Gastroesophageal sphincter (tissue), 4 donors: ENCODE data around the gene C3orf52. TPM values are rescaled to one million over a fixed set of nuclear protein-coding genes. Genes with fewer than 3 reads are reported as not detected.

ENCODE experiments used
- ATAC-seq: fragments of 150-250 bp; one replicate; pipeline ENCODE4 v1.9.1; 2016; ENCODE audit warnings: mild to moderate bottlenecking, moderate library complexity
- H3K27ac ChIP-seq, 4 donors: fragments of 200-600 bp; sonication (generic) in 3 of 4; 1 replicate in 3 of 4; 2 replicates in 1 of 4; pipeline ENCODE4 v1.5.1; 2016 to 2019
- H3K27me3 ChIP-seq: fragments of 200-600 bp; sonication (generic); one replicate; pipeline ENCODE4 v1.5.1; 2019
- H3K36me3 ChIP-seq, 2 donors: fragments of 200-600 bp; sonication (generic); one replicate each; pipeline ENCODE4 v1.5.1; 2019; ENCODE audit warnings: control low read depth in 1 of 2
- H3K4me1 ChIP-seq, 3 donors: fragments of 200-600 bp; sonication (generic); 1 replicate in 2 of 3; 2 replicates in 1 of 3; pipeline ENCODE4 v1.5.1; 2016 to 2019; ENCODE audit warnings: control low read depth in 2 of 3
- H3K4me3 ChIP-seq, 2 donors: fragments of 200-600 bp; sonication (generic); one replicate each; pipeline ENCODE4 v1.5.1; 2019; ENCODE audit warnings: mild to moderate bottlenecking in 1 of 2, moderate library complexity in 1 of 2
- H3K9me3 ChIP-seq, 3 donors: fragments of 200-600 bp; sonication (generic); one replicate each; pipeline ENCODE4 v1.5.1; 2017 to 2019; ENCODE audit warnings: control low read depth in 2 of 3
- EP300 ChIP-seq: sonication (generic); formaldehyde crosslinking; IDR thresholded peaks from one replicate; pipeline ENCODE4 v1.6.1; 2017; ENCODE audit warnings: antibody characterized with exemption, mild to moderate bottlenecking
- POLR2A ChIP-seq, 2 donors: fragments of 450-650 bp; IDR thresholded peaks; one replicate each; pipeline ENCODE4 v1.6.1; 2017; ENCODE audit warnings: antibody characterized with exemption in 2 of 2, mild to moderate bottlenecking in 2 of 2, moderate library complexity in 1 of 2
- POLR2AphosphoS5 ChIP-seq: sonication (generic); formaldehyde crosslinking; IDR thresholded peaks from one replicate; pipeline ENCODE4 v1.6.1; 2017; ENCODE audit warnings: antibody characterized with exemption
- WGBS, 2 donors: methylation state at CpG; one replicate each; pipeline ENCODE4 v1.1.5; 2018; ENCODE audit warnings: low coverage in 1 of 2; 5-methylcytosine and 5-hydroxymethylcytosine counted together
- total RNA-seq, 4 donors: library from RNA; depleted of rRNA; stranded (reverse); fragments of >200 nt; gene quantifications; one replicate each; pipeline ENCODE4 v1.1.0, GENCODE V29; 2016
- TF ChIP-seq, protein P1 (sequence below), 4 experiments: fragments of 200-600 bp in 2 of 4; fragments of 450-650 bp in 2 of 4; sonication (generic) in 1 of 4; IDR thresholded peaks; one replicate each; pipeline ENCODE4 v1.5.1; 2017 to 2019; ENCODE audit warnings: antibody characterized with exemption in 4 of 4, mild to moderate bottlenecking in 2 of 4, moderate library complexity in 2 of 4

The C3orf52 gene
- total RNA-seq, 4 donors from 2014 or later: 1.6 to 3.4 (median 1.9) TPM

DNA sequence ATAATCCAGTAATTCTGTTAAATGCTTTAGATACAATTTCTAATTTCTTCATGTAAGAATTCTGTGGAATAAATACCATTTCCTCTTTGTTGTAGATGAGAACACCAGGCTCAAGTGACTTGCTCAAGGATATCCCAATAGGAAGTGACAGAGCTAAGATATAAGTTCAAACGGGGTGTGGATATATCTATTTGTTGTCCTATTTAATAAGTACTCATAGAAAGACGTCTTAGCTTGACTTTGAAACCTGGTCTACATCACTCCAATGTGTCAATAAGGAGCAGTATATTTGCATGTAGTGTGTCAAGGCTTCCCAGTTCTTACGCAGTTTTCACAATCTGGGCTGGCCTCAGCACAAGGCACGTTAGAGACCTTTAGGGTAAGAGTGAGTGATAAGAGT, 51.6 kb downstream of the C3orf52 start:
- no peak for ATAC-seq
- H3K27me3 ChIP-seq: no peaks in the 10 kb centered on the region
- H3K27ac ChIP-seq: no peak overlapping the region
- H3K4me1 ChIP-seq: no peaks in the 10 kb centered on the region
- H3K9me3 ChIP-seq: no peaks in the 10 kb centered on the region
- H3K4me3 ChIP-seq: no peak overlapping the region
- TF ChIP-seq, protein P1, sequence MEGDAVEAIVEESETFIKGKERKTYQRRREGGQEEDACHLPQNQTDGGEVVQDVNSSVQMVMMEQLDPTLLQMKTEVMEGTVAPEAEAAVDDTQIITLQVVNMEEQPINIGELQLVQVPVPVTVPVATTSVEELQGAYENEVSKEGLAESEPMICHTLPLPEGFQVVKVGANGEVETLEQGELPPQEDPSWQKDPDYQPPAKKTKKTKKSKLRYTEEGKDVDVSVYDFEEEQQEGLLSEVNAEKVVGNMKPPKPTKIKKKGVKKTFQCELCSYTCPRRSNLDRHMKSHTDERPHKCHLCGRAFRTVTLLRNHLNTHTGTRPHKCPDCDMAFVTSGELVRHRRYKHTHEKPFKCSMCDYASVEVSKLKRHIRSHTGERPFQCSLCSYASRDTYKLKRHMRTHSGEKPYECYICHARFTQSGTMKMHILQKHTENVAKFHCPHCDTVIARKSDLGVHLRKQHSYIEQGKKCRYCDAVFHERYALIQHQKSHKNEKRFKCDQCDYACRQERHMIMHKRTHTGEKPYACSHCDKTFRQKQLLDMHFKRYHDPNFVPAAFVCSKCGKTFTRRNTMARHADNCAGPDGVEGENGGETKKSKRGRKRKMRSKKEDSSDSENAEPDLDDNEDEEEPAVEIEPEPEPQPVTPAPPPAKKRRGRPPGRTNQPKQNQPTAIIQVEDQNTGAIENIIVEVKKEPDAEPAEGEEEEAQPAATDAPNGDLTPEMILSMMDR (IDR thresholded peaks at IDR 0.05): no peak
- TF ChIP-seq POLR2AphosphoS5 (no peak), EP300 (no peak), POLR2A (IDR thresholded peaks at IDR 0.05) (no peak)
- H3K36me3 ChIP-seq: no peaks in the 10 kb centered on the region
- WGBS, 2 donors: 44 to 51% methylated on average over 2 to 4 of the region's 4 CpGs

DNA sequence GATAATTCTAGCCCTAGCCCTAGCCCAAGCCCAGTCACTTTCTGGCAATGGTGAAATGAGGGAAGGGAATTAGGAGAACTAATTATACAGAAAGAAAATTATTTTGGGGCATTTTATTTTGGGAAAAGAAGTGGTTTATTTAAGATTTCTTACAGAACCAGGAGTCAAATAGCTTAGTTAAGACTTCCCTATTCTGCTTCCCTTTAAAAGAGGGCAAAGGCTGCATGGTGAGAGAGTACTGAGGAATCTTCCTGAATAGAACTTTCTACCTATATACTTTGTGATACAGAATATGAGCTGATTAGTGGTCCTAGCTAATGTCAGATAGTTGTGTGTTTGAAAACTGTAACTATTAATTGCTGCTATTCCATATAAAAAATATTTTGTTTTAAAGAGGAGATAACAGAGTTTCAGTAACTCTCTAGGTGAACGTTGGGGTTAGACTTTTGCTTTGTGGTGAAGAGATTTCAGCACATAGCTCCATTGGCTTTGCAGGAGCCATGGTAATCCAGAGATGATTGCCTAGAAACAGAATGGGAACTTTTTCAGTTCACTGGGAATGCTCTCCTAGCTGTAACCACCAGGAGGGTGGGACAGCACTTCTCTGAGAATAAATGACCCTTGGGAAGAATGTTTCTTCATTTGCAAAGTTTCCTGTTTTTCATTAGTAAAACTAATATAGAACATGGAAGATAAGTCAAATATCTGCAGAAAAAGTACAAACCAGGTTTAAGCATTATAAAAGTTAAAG, 52.2 kb downstream of the C3orf52 start:
- Histone ChIP-seq H3K27me3 (no peaks in the 10 kb centered on the region), H3K4me3 (no peak overlapping the region), H3K27ac (no peak overlapping the region), H3K36me3 (no peaks in the 10 kb centered on the region), H3K4me1 (no peaks in the 10 kb centered on the region), H3K9me3 (no peaks in the 10 kb centered on the region)
- TF ChIP-seq, protein P1 (IDR thresholded peaks at IDR 0.05): no peak
- TF ChIP-seq POLR2A (IDR thresholded peaks at IDR 0.05) (no peak), POLR2AphosphoS5 (no peak), EP300 (no peak)
- 6 to 56% methylated on average over 1 of the region's 1 CpG for WGBS, 2 donors
- no peak for ATAC-seq

DNA sequence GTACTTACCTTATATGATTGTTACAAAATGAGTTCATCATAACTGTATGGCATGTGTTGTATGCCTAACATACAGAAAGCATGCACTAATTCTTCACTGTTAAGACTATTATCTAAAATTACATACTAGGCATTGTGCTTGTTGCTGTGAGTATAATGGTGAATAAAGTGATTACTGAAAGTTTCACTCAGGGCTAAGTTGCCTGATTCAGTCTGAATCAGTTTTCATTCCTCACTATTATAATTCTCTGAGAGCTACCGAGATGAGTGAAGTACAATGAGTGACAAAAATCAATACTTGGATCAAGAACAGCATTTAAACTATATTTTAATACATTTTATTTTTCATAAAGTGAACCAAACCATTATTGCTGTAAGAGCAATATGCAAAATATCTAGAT, 54.4 kb downstream of the C3orf52 start:
- TF ChIP-seq EP300: no peak
- H3K4me3 ChIP-seq: no peak overlapping the region
- no peak overlapping the region for H3K27ac ChIP-seq
- H3K36me3 ChIP-seq: no peaks in the 10 kb centered on the region
- no peaks in the 10 kb centered on the region for H3K4me1 ChIP-seq
- H3K9me3 ChIP-seq: no peaks in the 10 kb centered on the region
- 74 to 90% methylated on average over 1 of the region's 1 CpG for WGBS, 2 donors
- no peaks in the 10 kb centered on the region for H3K27me3 ChIP-seq
- no peak for ATAC-seq

DNA sequence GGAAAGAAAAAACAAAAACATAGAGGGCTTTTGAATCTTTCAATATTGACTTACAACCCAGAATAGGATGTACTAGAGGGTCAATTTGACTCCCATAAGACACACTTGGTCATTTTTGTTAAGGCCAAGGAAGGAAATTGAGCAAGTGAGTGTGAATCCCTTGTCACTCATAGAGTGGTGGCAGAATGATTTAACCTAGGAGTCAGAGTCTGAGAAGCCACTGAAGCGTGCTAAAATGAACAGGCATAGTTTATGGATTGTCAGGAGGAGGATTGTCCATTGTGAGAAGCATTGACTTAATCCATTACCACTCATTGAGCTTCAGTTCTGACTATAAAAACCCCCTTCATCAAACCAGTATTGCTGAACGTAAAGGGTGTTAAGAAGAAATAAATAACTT, 55.1 kb downstream of the C3orf52 start:
- Histone ChIP-seq H3K27ac (no peak overlapping the region), H3K27me3 (no peaks in the 10 kb centered on the region), H3K9me3 (no peaks in the 10 kb centered on the region), H3K4me1 (no peaks in the 10 kb centered on the region), H3K36me3 (no peaks in the 10 kb centered on the region), H3K4me3 (no peak overlapping the region)
- TF ChIP-seq, protein P1 (IDR thresholded peaks at IDR 0.05): no peak
- no peak for TF ChIP-seq POLR2A (IDR thresholded peaks at IDR 0.05)
- TF ChIP-seq EP300: no peak
- no peak for TF ChIP-seq POLR2AphosphoS5
- ATAC-seq: no peak
- WGBS, 2 donors: 66 to 67% methylated on average over 2 of the region's 2 CpGs

DNA sequence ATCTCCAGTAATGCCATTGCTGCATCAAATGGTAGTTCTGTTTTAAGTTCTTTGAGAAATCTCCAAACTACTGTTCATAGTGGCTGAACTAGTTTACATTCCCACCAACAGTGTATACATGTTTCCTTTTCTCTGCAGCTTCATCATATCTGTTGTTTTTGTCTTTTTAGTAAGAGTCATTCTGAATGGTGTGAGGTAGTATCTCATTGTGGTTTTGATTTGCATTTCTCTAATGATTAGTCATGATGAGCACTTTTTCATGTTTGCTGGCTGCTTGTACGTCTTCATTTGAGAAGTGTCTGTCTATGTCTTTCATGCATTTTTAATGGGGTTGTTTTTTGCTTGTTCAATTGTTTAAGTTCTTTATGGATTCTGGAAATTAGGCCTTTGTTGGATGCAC, 57.1 kb downstream of the C3orf52 start:
- peaks cover 0 to 7% (median 0%) of the 10 kb centered on the region in 3 donors for H3K9me3 ChIP-seq
- H3K27ac ChIP-seq: no peak overlapping the region
- no peaks in the 10 kb centered on the region for H3K4me1 ChIP-seq
- no peaks in the 10 kb centered on the region for H3K27me3 ChIP-seq
- H3K36me3 ChIP-seq: no peaks in the 10 kb centered on the region
- no peak overlapping the region for H3K4me3 ChIP-seq
- TF ChIP-seq, protein P1 (IDR thresholded peaks at IDR 0.05): no peak
- no peak for TF ChIP-seq POLR2A (IDR thresholded peaks at IDR 0.05)
- TF ChIP-seq POLR2AphosphoS5: no peak
- TF ChIP-seq EP300: no peak
- no peak for ATAC-seq
- WGBS, 2 donors: 78 to 100% methylated on average over 1 of the region's 1 CpG
